Activated naive CD8-positive, alpha-beta T cell treated with anti-CD3 and anti-CD28 coated beads, Interleukin-2, amount 50 U/mL, for 24 hours (primary cell): Measurements from ENCODE around the gene LSS.
"Not testable (repeated sequence)": the region's sequence is repeated elsewhere in the genome, so short reads cannot be mapped to it uniquely, and the experiment has no call there.

ENCODE experiments used
- ATAC-seq: fragments of 150-1000 bp; cut with Tn5 transposase; one replicate; pipeline ENCODE4 v1.10.0; 2021
- DNase-seq: peaks from one replicate; pipeline ENCODE4 v3.0.0; 2021
- H3K27ac Mint-ChIP-seq: one replicate; pipeline ENCODE4 v1.8.0; 2021; ENCODE audit warnings: mild to moderate bottlenecking, mixed read lengths
- H3K27me3 Mint-ChIP-seq: one replicate; pipeline ENCODE4 v1.8.0; 2021; ENCODE audit warnings: mixed read lengths
- H3K36me3 Mint-ChIP-seq: one replicate; pipeline ENCODE4 v1.8.0; 2021; ENCODE audit warnings: low read depth, mixed read lengths
- H3K4me1 Mint-ChIP-seq: one replicate; pipeline ENCODE4 v1.8.0; 2021; ENCODE audit warnings: mixed read lengths
- H3K4me3 Mint-ChIP-seq: one replicate; pipeline ENCODE4 v1.8.0; 2021; ENCODE audit warnings: mild to moderate bottlenecking, moderate library complexity, mixed read lengths
- H3K9me3 Mint-ChIP-seq: one replicate; pipeline ENCODE4 v1.8.0; 2021; ENCODE audit warnings: mixed read lengths

The LSS gene

DNA sequence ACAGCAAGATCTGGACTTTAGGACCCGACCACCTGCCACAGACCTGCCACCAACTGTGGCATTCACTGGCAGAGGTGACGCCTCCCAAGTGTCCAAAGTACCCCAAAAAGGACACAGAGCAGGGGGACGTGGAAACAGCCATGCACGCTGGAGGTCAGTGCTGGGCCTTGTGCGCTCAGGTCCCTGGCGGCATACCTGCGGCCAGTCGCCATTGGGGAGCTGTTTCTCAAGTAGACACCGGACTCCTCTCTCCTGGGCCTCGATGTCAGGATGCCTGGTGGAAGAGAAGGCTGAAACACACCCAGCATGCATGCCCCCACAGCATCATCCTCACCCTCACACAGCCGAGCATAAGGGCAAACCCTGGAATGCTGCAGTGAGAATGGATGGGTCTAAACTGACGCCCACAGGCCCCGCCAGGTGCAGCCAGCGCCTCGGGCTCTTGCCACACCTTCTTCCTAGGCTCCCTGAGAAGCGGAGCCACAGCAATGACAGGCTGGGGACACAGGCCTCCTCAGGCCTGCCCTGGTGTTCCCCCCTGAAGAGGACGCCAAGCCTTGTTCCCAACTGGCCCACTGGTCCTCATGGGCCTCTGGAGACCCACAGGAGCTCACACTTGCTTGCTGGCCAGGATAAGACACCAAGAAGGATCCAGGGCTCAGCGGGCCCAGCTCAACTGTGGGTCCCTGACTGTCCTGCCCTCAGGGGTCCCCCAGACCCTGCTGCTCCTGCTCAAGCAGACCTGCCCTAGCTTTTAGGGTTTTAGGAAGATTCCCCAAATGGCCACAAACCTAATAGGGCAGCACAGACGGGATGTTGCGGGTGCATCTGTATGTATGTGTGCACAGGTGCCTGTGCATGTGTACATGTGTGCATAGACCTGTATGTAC lies 36.6 kb downstream of the LSS start:
- no peak for DNase-seq
- Mint-ChIP-seq H3K9me3 (no peaks in the 10 kb centered on the region), H3K27ac (no peak overlapping the region), H3K4me1 (no peaks in the 10 kb centered on the region), H3K36me3 (peaks cover 2% of the 10 kb centered on the region), H3K27me3 (no peaks in the 10 kb centered on the region), H3K4me3 (no peak overlapping the region)
- no peak for ATAC-seq

- H3K27ac Mint-ChIP-seq = no peak overlapping the region
- ATAC-seq = no peak
- no peaks in the 10 kb centered on the region for H3K27me3 Mint-ChIP-seq
- no peaks in the 10 kb centered on the region for H3K4me1 Mint-ChIP-seq
- peaks cover 2% of the 10 kb centered on the region for H3K36me3 Mint-ChIP-seq
- no peak overlapping the region for H3K4me3 Mint-ChIP-seq
- DNase-seq = no peak
- no peaks in the 10 kb centered on the region for H3K9me3 Mint-ChIP-seq
Measured at GRCh38 chr21:46191257-46191685, 37.3 kb downstream of the LSS start.

DNA sequence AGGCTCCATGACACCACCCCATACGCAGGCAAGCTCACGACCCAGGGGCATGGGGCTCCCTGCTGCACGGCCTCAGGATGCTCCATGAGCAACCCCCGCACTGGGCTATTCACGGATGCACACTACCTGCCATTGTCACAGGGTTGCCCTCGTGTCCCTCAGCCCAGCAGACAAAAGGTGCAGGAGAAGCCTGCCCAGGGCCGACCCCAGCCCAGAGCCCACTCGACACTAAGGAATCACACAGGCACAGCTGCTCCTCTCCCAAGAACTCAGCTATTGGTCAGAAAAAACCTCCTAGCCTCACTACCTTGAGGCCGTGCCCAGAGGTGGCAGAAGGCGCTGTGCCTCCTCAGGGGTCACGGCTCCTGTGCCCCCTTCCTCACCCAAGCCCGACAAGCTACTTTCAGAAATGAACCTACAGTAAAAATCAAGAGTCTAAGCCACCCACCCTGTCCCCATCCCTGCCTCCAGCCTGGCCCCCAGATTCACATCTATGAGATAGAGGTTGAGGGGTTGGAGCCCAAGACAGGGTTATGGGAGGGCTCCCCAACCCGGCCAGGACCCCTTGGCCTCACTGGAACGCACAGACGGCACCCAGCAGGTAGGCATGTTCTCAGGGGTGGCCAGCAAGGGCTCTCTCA lies 38.0 kb downstream of the LSS start:
- Mint-ChIP-seq H3K27me3 (no peaks in the 10 kb centered on the region), H3K27ac (no peak overlapping the region), H3K4me3 (no peak overlapping the region), H3K9me3 (no peaks in the 10 kb centered on the region), H3K4me1 (no peaks in the 10 kb centered on the region), H3K36me3 (peaks cover 2% of the 10 kb centered on the region)
- DNase-seq (no peak), ATAC-seq (no peak)

DNA sequence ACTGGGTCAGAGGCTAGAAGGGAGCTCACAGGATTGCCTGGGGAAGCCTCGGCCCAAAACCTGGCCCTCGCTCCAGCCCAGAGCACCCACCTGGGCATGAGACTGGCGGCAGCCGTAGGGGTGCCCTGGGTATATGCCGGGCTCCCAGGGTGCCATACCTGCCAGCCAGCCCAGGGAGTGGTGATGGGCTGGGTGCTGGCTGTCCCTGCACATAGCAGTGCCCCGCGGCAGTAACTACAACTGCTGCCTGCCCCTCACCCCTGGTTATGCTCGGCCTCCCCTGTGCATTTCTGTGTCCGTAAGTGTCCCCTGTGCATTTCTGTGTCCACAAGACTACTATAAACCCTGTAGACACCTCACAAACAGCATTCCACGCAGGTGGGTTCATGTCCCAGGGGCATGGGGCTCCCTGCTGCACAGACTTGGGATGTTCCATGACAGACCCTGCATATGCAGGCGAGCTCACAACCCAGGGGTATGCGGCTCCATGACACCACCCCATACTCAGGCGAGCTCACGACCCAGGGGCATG lies 38.5 kb downstream of the LSS start:
- Mint-ChIP-seq H3K4me1 (peaks cover 2% of the 10 kb centered on the region), H3K36me3 (peaks cover under 1% of the 10 kb centered on the region), H3K4me3 (no peak overlapping the region), H3K9me3 (no peaks in the 10 kb centered on the region), H3K27ac (no peak overlapping the region), H3K27me3 (no peaks in the 10 kb centered on the region)
- DNase-seq (no peak), ATAC-seq (no peak)

DNA sequence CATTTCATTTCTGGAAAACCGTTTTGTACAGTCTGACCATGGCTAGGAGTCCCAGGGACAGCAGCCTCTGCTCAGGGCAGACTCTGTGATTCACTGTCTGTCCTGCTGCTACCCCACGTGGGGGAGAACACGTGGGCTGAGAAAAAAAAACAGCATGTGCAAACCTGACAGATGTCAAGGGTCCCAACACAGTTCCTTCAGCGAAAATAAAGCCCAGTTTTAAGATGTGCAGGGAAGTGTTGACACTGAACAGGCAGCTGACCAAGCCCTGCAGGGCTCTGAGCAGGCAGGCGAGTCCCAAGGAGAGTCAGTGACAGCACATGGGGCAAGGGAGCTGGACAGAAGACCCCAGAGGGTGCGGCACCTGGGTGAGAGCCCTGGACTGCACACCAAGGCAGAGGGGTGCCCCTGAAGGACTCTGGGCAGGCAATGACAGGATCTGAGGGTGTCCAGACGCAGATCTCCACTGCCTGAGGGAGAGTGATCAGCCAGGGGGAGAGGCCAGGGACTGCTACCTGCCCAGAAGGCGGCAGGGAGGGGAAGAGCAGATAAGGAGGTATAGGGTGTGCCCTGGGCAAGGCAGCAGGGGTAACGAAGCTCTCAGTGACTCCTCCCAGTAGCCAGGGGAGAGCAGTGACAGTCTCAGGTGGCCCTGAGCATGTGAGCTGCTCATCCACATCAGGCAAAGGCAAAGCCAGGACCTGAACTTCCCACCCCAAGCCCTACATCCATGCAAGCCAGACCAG lies 39.2 kb downstream of the LSS start:
- H3K4me3 Mint-ChIP-seq = no peak overlapping the region

DNA sequence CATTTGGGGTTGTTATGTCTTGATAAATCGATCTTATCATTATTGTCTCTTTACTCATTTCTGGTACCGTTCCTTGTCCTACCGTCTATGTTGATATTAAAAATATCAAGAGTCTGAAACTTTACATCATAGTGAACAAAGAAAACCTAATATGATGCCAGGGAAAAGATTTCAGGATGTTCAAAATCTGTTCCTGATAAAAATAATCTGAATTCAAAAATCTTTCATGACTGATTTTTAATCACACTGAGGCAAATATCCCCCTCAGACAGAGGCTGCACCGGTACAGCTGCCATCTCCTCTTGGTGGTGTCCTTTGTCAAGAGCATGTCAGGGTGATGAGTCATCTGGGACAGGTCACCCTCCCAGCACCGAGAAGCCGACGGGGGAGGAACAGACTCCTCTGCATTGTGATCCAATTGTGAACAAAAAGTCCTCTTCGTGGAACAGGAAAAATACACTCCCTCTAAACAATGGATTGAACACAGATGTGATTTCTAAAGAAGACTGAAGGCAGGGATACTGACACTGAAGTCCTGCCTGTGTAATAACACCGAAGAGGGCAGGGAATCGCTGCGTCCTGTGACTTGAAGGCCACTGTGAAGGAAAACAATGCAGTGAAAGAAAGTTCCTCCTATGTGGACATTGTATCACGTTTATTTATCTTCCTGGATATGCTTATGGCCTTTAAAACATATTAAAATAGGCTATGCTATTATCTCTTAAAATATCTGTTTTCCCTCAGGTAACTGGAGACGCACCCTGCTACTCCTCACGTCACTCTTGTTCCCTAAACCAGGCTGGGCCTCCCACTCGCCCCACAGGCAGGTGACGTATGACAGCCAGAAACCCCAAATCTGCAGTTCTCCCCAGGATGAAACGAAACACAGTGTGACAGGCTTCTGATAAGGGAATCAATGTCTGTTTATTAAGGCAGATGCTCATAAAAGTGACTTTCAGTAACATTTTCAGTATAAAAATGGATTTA lies 40.1 kb downstream of the LSS start:
- no peak overlapping the region for H3K4me3 Mint-ChIP-seq
- no peaks in the 10 kb centered on the region for H3K27me3 Mint-ChIP-seq
- DNase-seq (no peak), ATAC-seq (no peak)
- H3K9me3 Mint-ChIP-seq = no peaks in the 10 kb centered on the region
- no peaks in the 10 kb centered on the region for H3K36me3 Mint-ChIP-seq
- peaks cover 6% of the 10 kb centered on the region for H3K4me1 Mint-ChIP-seq
- H3K27ac Mint-ChIP-seq = no peak overlapping the region

More for the DNA sequence above, 39.2 kb downstream of the LSS start:
- Mint-ChIP-seq H3K4me1 (peaks cover 6% of the 10 kb centered on the region), H3K27me3 (no peaks in the 10 kb centered on the region), H3K36me3 (no peaks in the 10 kb centered on the region), H3K9me3 (no peaks in the 10 kb centered on the region), H3K27ac (no peak overlapping the region)
- DNase-seq = no peak
- ATAC-seq = no peak

- Mint-ChIP-seq H3K9me3 (no peaks in the 10 kb centered on the region), H3K36me3 (no peaks in the 10 kb centered on the region), H3K27ac (no peak overlapping the region), H3K27me3 (no peaks in the 10 kb centered on the region), H3K4me3 (no peak overlapping the region), H3K4me1 (peaks cover 6% of the 10 kb centered on the region)
- ATAC-seq = no peak
- no peak for DNase-seq
Measured at GRCh38 chr21:46187814-46188213, 40.8 kb downstream of the LSS start.

GRCh38 chr21:46187261-46187660 lies 41.3 kb downstream of the LSS start:
- Mint-ChIP-seq H3K36me3 (no peaks in the 10 kb centered on the region), H3K4me1 (peaks cover 6% of the 10 kb centered on the region), H3K9me3 (no peaks in the 10 kb centered on the region), H3K27ac (no peak overlapping the region), H3K27me3 (no peaks in the 10 kb centered on the region), H3K4me3 (no peak overlapping the region)
- no peak for DNase-seq
- ATAC-seq = no peak

GRCh38 chr21:46185716-46186115 lies 42.9 kb downstream of the LSS start:
- no peaks in the 10 kb centered on the region for H3K36me3 Mint-ChIP-seq
- ATAC-seq (no peak), DNase-seq (no peak)
- peak overlapping the region; percentile 22 for H3K27ac Mint-ChIP-seq
- no peaks in the 10 kb centered on the region for H3K9me3 Mint-ChIP-seq
- H3K27me3 Mint-ChIP-seq = no peaks in the 10 kb centered on the region
- H3K4me3 Mint-ChIP-seq = no peak overlapping the region
- peaks cover 6% of the 10 kb centered on the region for H3K4me1 Mint-ChIP-seq

- peaks cover 6% of the 10 kb centered on the region for H3K4me1 Mint-ChIP-seq
- DNase-seq (peak; percentile 62), ATAC-seq (peak; percentile 74)
- peak overlapping the region; percentile 77 for H3K4me3 Mint-ChIP-seq
- H3K27me3 Mint-ChIP-seq = no peaks in the 10 kb centered on the region
- H3K9me3 Mint-ChIP-seq = no peaks in the 10 kb centered on the region
- H3K27ac Mint-ChIP-seq = peak overlapping the region; percentile 62
- no peaks in the 10 kb centered on the region for H3K36me3 Mint-ChIP-seq
Measured at GRCh38 chr21:46184625-46185555, 43.7 kb downstream of the LSS start.

DNA sequence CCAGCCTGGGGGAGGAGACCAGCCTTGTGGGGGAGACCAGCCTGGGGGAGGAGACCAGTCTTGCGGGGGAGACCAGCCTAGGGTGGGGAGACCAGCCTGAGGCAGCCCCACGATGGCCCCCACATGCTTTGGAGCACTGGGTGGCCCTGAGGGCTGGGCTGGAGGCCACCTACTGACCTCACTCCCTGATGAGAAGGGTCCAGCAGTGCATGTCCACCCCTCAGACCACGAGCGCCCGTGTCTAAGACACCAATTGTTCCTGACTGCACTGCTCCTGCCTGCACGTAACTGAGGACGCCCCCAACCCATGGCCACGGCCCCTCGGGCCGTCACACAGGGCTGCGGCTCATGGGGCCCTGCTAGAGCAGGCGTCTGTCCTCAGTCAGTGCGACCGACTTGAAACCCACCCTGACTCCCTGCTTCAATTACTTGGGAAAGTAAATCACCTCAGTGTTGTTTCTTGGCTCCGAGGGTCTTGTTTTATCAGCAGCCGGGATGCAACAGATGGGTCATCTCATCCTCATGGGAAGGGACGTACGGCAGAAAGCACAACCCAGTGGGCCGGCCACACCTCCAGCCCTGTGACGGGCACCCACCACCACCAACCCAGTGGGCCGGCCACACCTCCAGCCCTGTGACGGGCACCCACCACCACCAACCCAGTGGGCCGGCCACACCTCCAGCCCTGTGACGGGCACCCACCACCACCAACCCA lies 44.5 kb downstream of the LSS start, which contains the start of gene SPATC1L:
Gene SPATC1L, minus strand, starts transcription at position 550 of the 715 bp plus-strand sequence. CDS start 1,643 bp downstream, outside the sequence.
- Mint-ChIP-seq H3K9me3 (no peaks in the 10 kb centered on the region), H3K4me3 (peak within 1 kb of the TSS; percentile 79), H3K27me3 (no peaks in the 10 kb centered on the region), H3K27ac (peak within 1 kb of the TSS; percentile 62), H3K36me3 (no peaks in the 10 kb centered on the region), H3K4me1 (peaks cover 6% of the 10 kb centered on the region)
- ATAC-seq = peak; percentile 63
- DNase-seq = peak; percentile 37

GRCh38 chr21:46183337-46183909 lies 45.2 kb downstream of the LSS start:
- not testable (repeated sequence) for H3K27ac Mint-ChIP-seq, H3K9me3 Mint-ChIP-seq, H3K4me3 Mint-ChIP-seq, H3K4me1 Mint-ChIP-seq, ATAC-seq, H3K36me3 Mint-ChIP-seq, DNase-seq, H3K27me3 Mint-ChIP-seq
